HepG2 (cell line): ENCODE measurements around the gene DNM1. TPM values are rescaled to one million over a fixed set of nuclear protein-coding genes. Genes with fewer than 3 reads are reported as not detected.

Experiments used
- ATAD3A ChIP-seq: sonication (generic); formaldehyde crosslinking; IDR thresholded peaks from 2 replicates; pipeline ENCODE4 v1.4.0; 2020; ENCODE audit warnings: missing genetic modification reagents
- BRCA1 ChIP-seq: sonication (generic); formaldehyde crosslinking; IDR thresholded peaks from 2 replicates; pipeline ENCODE4 v1.4.0; 2020; ENCODE audit warnings: missing genetic modification reagents
- HNRNPLL ChIP-seq: fragments of 200-400 bp; formaldehyde crosslinking; IDR thresholded peaks from 2 replicates; pipeline ENCODE4 v1.6.1; 2017; ENCODE audit warnings: mild to moderate bottlenecking, low read depth, low read length; ENCODE audit not compliant: poor library complexity, severe bottlenecking
- HOXA5 ChIP-seq: sonication (generic); formaldehyde crosslinking; IDR thresholded peaks from 2 replicates; pipeline ENCODE4 v1.4.0; 2020; ENCODE audit warnings: missing genetic modification reagents
- KLF15 ChIP-seq: sonication (generic); formaldehyde crosslinking; IDR thresholded peaks from 2 replicates; pipeline ENCODE4 v1.8.1; 2023; ENCODE audit warnings: borderline replicate concordance, mild to moderate bottlenecking, inconsistent platforms, missing genetic modification reagents, mixed read lengths
- MYC ChIP-seq: sonication (generic); formaldehyde crosslinking; IDR thresholded peaks from 2 replicates; pipeline ENCODE4 v1.9.0; 2021; ENCODE audit warnings: missing genetic modification reagents, borderline replicate concordance
- NCOA2 ChIP-seq: sonication (generic); formaldehyde crosslinking; IDR thresholded peaks from 2 replicates; pipeline ENCODE4 v1.8.0; 2022; ENCODE audit warnings: inconsistent platforms
- SALL1 ChIP-seq: sonication (generic); formaldehyde crosslinking; IDR thresholded peaks from 2 replicates; pipeline ENCODE4 v1.8.0; 2022; ENCODE audit warnings: mild to moderate bottlenecking, missing genetic modification reagents
- SMC3 ChIP-seq: IDR thresholded peaks from 2 replicates; pipeline ENCODE4 v1.6.1; 2011; ENCODE audit warnings: low read length, improper control_type of control experiment
- SP1 ChIP-seq, 2 experiments: fragments of 450-650 bp in 1 of 2; sonication (generic) in 1 of 2; formaldehyde crosslinking in 1 of 2; IDR thresholded peaks; 2 replicates each; pipeline versions ENCODE4 v1.4.0 to v1.6.1; 2016 to 2020; ENCODE audit warnings: missing genetic modification reagents in 1 of 2
- ZNF292 ChIP-seq: sonication (generic); formaldehyde crosslinking; IDR thresholded peaks from 2 replicates; pipeline ENCODE4 v1.8.1; 2022; ENCODE audit warnings: mild to moderate bottlenecking, low read depth, missing genetic modification reagents, borderline replicate concordance
- ZNF326 ChIP-seq: sonication (generic); formaldehyde crosslinking; IDR thresholded peaks from 2 replicates; pipeline ENCODE4 v1.4.0; 2020; ENCODE audit warnings: missing genetic modification reagents, borderline replicate concordance
- ZNF547 ChIP-seq: sonication (generic); formaldehyde crosslinking; IDR thresholded peaks from 2 replicates; pipeline ENCODE4 v1.5.1; 2020; ENCODE audit warnings: mild to moderate bottlenecking, missing genetic modification reagents
- ZNF549 ChIP-seq: sonication (generic); formaldehyde crosslinking; IDR thresholded peaks from 2 replicates; pipeline ENCODE4 v1.5.0; 2020; ENCODE audit warnings: missing genetic modification reagents
- ZNF550 ChIP-seq: sonication (generic); formaldehyde crosslinking; IDR thresholded peaks from 2 replicates; pipeline ENCODE4 v1.4.0; 2020; ENCODE audit warnings: mild to moderate bottlenecking, missing genetic modification reagents, borderline replicate concordance
- ZNF572 ChIP-seq: sonication (generic); formaldehyde crosslinking; IDR thresholded peaks from 2 replicates; pipeline ENCODE4 v1.5.1; 2020; ENCODE audit warnings: mild to moderate bottlenecking, missing genetic modification reagents
- ZNF670 ChIP-seq: sonication (generic); formaldehyde crosslinking; IDR thresholded peaks from 2 replicates; pipeline ENCODE4 v1.8.0; 2022; ENCODE audit warnings: mild to moderate bottlenecking, missing genetic modification reagents, borderline replicate concordance
- ZNF788 ChIP-seq: sonication (generic); formaldehyde crosslinking; IDR thresholded peaks from 2 replicates; pipeline ENCODE4 v1.5.0; 2020; ENCODE audit warnings: mild to moderate bottlenecking, missing genetic modification reagents, borderline replicate concordance
- polyA plus RNA-seq, 8 experiments: library from polyadenylated mRNA; depleted of rRNA in 3 of 8; stranded (reverse) in 7 of 8; unstranded in 1 of 8; fragments of >200 nt; fragmentation: Illumina TruSeq in 4 of 8; extraction: Trizol in 4 of 8; gene quantifications; 2 replicates each; pipeline versions ENCODE4 v1.2.1 to v1.2.3, GENCODE V29; 2011 to 2016; ENCODE audit warnings: low read depth in 4 of 8, missing spikeins in 1 of 8, mixed read lengths in 1 of 8; ENCODE audit not compliant: insufficient read depth in 1 of 8
- total RNA-seq, 5 experiments: library from RNA; depleted of rRNA; stranded (reverse); fragments of >200 nt; fragmentation: Illumina TruSeq; extraction: Trizol; gene quantifications; 2 replicates each; pipeline ENCODE4 v1.2.3, GENCODE V29; 2016; ENCODE audit warnings: low read depth in 1 of 5
- TF ChIP-seq, protein P1 (sequence below): sonication (generic); formaldehyde crosslinking; IDR thresholded peaks from 2 replicates; pipeline ENCODE4 v1.8.1; 2023; ENCODE audit warnings: mild to moderate bottlenecking, moderate library complexity, missing genetic modification reagents
- TF ChIP-seq, protein P2 (sequence below), 2 experiments: sonication (generic) in 1 of 2; formaldehyde crosslinking in 1 of 2; IDR thresholded peaks; 2 replicates each; pipeline versions ENCODE4 v1.6.1 to v1.9.0; 2014 to 2022; ENCODE audit warnings: antibody characterized with exemption in 1 of 2, borderline replicate concordance in 1 of 2, inconsistent platforms in 1 of 2, low read depth in 1 of 2, missing genetic modification reagents in 1 of 2
- TF ChIP-seq, protein P3 (sequence below): IDR thresholded peaks from 2 replicates; pipeline ENCODE4 v1.6.1; 2016; ENCODE audit warnings: mild to moderate bottlenecking

Gene DNM1
- total and polyA plus RNA-seq, 2 of the 13 experiments (the other 11 are each of a cell fraction or from before 2014, with no cell fraction given): 0.13 to 0.58 TPM

DNA sequence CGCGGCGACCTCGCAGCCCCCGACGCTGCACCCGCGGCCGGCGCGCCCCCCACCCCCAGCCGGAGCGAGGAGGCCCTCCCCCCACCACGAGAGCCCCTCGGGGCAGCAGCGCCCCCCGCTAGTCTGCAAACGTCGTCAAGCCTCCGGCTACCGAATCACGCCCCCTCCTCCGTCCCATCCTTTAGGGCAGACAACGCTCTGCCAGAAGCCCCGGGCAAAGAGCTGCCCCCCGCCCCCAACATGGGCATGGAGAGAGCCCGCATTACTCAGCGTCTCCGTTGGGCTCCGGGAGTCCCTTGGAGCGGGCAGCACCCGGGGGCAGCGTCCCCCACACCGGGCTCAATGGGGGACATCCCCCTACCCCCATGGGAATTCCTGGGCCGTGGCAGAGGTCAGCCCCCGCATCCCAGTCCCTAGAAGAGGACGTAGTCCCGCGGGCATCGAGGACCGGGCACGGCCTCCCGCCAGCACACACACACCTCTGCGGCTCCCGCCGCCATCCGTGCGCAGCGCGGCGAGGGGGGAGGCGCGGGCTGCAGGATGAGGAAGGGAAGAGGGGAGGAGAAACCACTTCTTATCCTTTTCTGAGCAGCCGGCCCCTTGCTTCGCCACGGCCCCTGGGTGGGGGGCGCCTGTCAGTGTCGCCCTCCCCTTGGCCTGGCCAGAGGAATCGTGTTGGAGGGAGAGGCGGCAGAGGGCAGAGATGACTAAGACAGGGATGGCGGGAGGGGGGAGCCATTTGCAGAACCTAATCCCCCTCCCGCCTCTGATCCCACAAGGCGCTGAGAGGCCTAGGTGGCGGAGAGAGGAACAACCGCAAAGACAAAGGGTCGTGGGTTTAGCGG is 750 bp downstream of the DNM1 start (continued):
- TF ChIP-seq, protein P1, sequence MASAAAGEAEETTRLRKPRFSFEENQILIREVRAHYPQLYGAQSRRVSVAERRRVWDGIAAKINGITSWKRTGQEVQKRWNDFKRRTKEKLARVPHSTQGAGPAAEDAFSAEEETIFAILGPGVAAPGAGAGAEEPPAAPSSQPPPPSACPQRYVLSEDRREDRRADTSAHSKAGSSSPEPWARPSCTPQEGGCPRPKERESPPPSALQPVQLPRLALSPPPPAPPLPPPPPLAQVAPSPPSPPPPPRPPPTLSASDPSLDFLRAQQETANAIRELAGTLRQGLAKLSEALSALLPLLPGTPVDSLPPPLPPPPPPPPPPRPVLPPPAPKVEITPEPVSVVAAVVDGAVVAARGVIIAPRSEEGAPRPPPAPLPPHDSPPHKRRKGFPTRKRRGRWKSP (CRISPR knock-in tag): no peak
- TF ChIP-seq BRCA1 (CRISPR knock-in tag): no peak
- no peak for TF ChIP-seq SP1 (IDR thresholded peaks at IDR 0.05)
- TF ChIP-seq SP1 (CRISPR knock-in tag; IDR thresholded peaks at IDR 0.05): no peak
- TF ChIP-seq, protein P2, sequence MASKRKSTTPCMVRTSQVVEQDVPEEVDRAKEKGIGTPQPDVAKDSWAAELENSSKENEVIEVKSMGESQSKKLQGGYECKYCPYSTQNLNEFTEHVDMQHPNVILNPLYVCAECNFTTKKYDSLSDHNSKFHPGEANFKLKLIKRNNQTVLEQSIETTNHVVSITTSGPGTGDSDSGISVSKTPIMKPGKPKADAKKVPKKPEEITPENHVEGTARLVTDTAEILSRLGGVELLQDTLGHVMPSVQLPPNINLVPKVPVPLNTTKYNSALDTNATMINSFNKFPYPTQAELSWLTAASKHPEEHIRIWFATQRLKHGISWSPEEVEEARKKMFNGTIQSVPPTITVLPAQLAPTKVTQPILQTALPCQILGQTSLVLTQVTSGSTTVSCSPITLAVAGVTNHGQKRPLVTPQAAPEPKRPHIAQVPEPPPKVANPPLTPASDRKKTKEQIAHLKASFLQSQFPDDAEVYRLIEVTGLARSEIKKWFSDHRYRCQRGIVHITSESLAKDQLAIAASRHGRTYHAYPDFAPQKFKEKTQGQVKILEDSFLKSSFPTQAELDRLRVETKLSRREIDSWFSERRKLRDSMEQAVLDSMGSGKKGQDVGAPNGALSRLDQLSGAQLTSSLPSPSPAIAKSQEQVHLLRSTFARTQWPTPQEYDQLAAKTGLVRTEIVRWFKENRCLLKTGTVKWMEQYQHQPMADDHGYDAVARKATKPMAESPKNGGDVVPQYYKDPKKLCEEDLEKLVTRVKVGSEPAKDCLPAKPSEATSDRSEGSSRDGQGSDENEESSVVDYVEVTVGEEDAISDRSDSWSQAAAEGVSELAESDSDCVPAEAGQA (IDR thresholded peaks at IDR 0.05; ENCODE audit: low read depth): no peak
- TF ChIP-seq, protein P2 (CRISPR knock-in tag; IDR thresholded peaks at IDR 0.05; ENCODE audit: borderline replicate concordance): no peak
- TF ChIP-seq ZNF788 (CRISPR knock-in tag): no peak
- TF ChIP-seq ZNF326: no peak
- TF ChIP-seq SMC3: no peak
- 0 out of 2 replicates have a peak, but pooled peaks have one; percentile 63 for TF ChIP-seq ZNF572 (CRISPR knock-in tag)
- TF ChIP-seq MYC (CRISPR knock-in tag): peak; percentile 35; the same call in 1 of the 2 replicates
- peak; percentile 47 for TF ChIP-seq HNRNPLL
- no peak for TF ChIP-seq ZNF547 (CRISPR knock-in tag)
- TF ChIP-seq ZNF550 (CRISPR knock-in tag): no peak
- TF ChIP-seq ZNF549 (CRISPR knock-in tag): no peak
- TF ChIP-seq NCOA2 (CRISPR knock-in tag): no peak
- TF ChIP-seq ATAD3A (CRISPR knock-in tag): no peak
- TF ChIP-seq KLF15 (CRISPR knock-in tag): no peak
- TF ChIP-seq SALL1 (CRISPR knock-in tag): peak; percentile 19; the same call in 1 of the 2 replicates
- TF ChIP-seq HOXA5: no peak
- no peak for TF ChIP-seq ZNF670 (CRISPR knock-in tag)
- TF ChIP-seq ZNF292 (CRISPR knock-in tag): no peak
- TF ChIP-seq, protein P3, sequence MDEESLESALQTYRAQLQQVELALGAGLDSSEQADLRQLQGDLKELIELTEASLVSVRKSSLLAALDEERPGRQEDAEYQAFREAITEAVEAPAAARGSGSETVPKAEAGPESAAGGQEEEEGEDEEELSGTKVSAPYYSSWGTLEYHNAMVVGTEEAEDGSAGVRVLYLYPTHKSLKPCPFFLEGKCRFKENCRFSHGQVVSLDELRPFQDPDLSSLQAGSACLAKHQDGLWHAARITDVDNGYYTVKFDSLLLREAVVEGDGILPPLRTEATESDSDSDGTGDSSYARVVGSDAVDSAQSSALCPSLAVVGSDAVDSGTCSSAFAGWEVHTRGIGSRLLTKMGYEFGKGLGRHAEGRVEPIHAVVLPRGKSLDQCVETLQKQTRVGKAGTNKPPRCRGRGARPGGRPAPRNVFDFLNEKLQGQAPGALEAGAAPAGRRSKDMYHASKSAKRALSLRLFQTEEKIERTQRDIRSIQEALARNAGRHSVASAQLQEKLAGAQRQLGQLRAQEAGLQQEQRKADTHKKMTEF: 0 out of 2 replicates have a peak, but pooled peaks have one; percentile 17
